HEK293T (cell line): ENCODE measurements around the gene PLA2G4B.

Experiments
- ELF4 ChIP-seq: fragments of 450-650 bp; IDR thresholded peaks from 2 replicates; pipeline ENCODE4 v1.6.1; 2017; ENCODE audit warnings: antibody characterized with exemption
- FOXK2 ChIP-seq: fragments of 450-650 bp; IDR thresholded peaks from 2 replicates; pipeline ENCODE4 v1.6.1; 2016; ENCODE audit warnings: mild to moderate bottlenecking
- FOXM1 ChIP-seq: fragments of 450-650 bp; IDR thresholded peaks from 2 replicates; pipeline ENCODE4 v1.6.1; 2017; ENCODE audit warnings: mild to moderate bottlenecking, borderline replicate concordance

- TF ChIP-seq FOXM1 (no peak), ELF4 (no peak), FOXK2 (no peak)
These were observed 6.4 kb upstream of the PLA2G4B start for GRCh38 chr15:41832208-41832607.
